Measurements from ENCODE around the gene NKAIN1.

- TF ChIP-seq POLR2A (IDR thresholded peaks at IDR 0.05; ENCODE audit: low read depth, low read length) = no peak
- TF ChIP-seq TAF1 (IDR thresholded peaks at IDR 0.05; ENCODE audit: low read depth, low read length) = no peak
- no peak for TF ChIP-seq POLR2AphosphoS5 (IDR thresholded peaks at IDR 0.05; ENCODE audit: low read depth, low read length)
- no peak for TF ChIP-seq SPI1 (IDR thresholded peaks at IDR 0.05; ENCODE audit: low read depth, low read length)
Observed at GRCh38 chr1:31201931-31202360, 37.7 kb downstream of the NKAIN1 start.
